CD8-positive, alpha-beta memory T cell (primary cell): ENCODE results near the gene SLC16A7. TPM values are rescaled to one million over a fixed set of nuclear protein-coding genes. Genes with fewer than 3 reads are reported as not detected.

Experiments used
- CTCF ChIA-PET: fragments of 350-600 bp; sonication (Branson Sonifier 250); formaldehyde crosslinking; loops from one replicate; lab custom pipeline; 2021; ENCODE audit warnings: antibody characterized with exemption; lab: Charles Lee
- POLR2A ChIA-PET: fragments of 350-600 bp; sonication (Branson Sonifier 250); formaldehyde crosslinking; loops from one replicate; lab custom pipeline; 2021; ENCODE audit warnings: antibody characterized with exemption; lab: Charles Lee
- DNase-seq, 5 donors: peaks; one replicate each; pipeline versions ENCODE4 v3.0.0 to v3.0.0-alpha.2; 2020 to 2022; ENCODE audit warnings: mixed read lengths in 1 of 5
- H3K27ac ChIP-seq: one replicate; pipeline ENCODE4 v1.7.0; 2013; ENCODE audit warnings: low read depth, mild to moderate bottlenecking, low read length, moderate library complexity
- H3K27me3 ChIP-seq: 2 replicates; pipeline ENCODE4 v1.7.0; 2013; ENCODE audit warnings: low read length, mild to moderate bottlenecking; ENCODE audit not compliant: insufficient read depth, poor library complexity, severe bottlenecking
- H3K36me3 ChIP-seq: 2 replicates; pipeline ENCODE4 v1.7.0; 2013; ENCODE audit warnings: mild to moderate bottlenecking, low read length, moderate library complexity; ENCODE audit not compliant: insufficient read depth
- H3K4me1 ChIP-seq: 2 replicates; pipeline ENCODE4 v1.7.0; 2013; ENCODE audit warnings: mild to moderate bottlenecking, low read length, moderate library complexity; ENCODE audit not compliant: insufficient read depth
- H3K4me3 ChIP-seq: 2 replicates; pipeline ENCODE4 v1.7.0; 2013; ENCODE audit warnings: mild to moderate bottlenecking, low read length
- H3K9me3 ChIP-seq: 2 replicates; pipeline ENCODE4 v1.7.0; 2013; ENCODE audit warnings: mild to moderate bottlenecking, low read length
- H3K27ac Mint-ChIP-seq, 8 donors: one replicate each; pipeline ENCODE4 v1.8.0; 2020 to 2021; ENCODE audit warnings: mixed read lengths in 8 of 8, mild to moderate bottlenecking in 6 of 8, inconsistent platforms in 3 of 8, moderate library complexity in 3 of 8
- H3K27me3 Mint-ChIP-seq, 2 donors: one replicate each; pipeline ENCODE4 v1.8.0; 2020 to 2021; ENCODE audit warnings: mixed read lengths in 2 of 2, mild to moderate bottlenecking in 1 of 2, moderate library complexity in 1 of 2
- H3K36me3 Mint-ChIP-seq, 3 donors: one replicate each; pipeline ENCODE4 v1.8.0; 2020 to 2021; ENCODE audit warnings: mixed read lengths in 3 of 3, inconsistent platforms in 1 of 3, mild to moderate bottlenecking in 1 of 3
- H3K4me1 Mint-ChIP-seq, 3 donors: one replicate each; pipeline ENCODE4 v1.8.0; 2020 to 2021; ENCODE audit warnings: mixed read lengths in 3 of 3, inconsistent platforms in 1 of 3, mild to moderate bottlenecking in 1 of 3
- H3K4me3 Mint-ChIP-seq, 7 donors: one replicate each; pipeline ENCODE4 v1.8.0; 2020 to 2021; ENCODE audit warnings: mixed read lengths in 7 of 7, mild to moderate bottlenecking in 6 of 7, moderate library complexity in 4 of 7, inconsistent platforms in 2 of 7
- H3K9me3 Mint-ChIP-seq, 5 donors: one replicate each; pipeline ENCODE4 v1.8.0; 2020 to 2022; ENCODE audit warnings: mixed read lengths in 5 of 5, mild to moderate bottlenecking in 3 of 5, moderate library complexity in 2 of 5, inconsistent platforms in 1 of 5
- polyA plus RNA-seq: library from polyadenylated mRNA; unstranded; fragments of 300-500 nt; fragmentation: Illumina TruSeq; gene quantifications from one replicate; pipeline ENCODE4 v1.2.3, GENCODE V29; 2021
- total RNA-seq, 2 experiments: library from RNA; stranded (reverse); gene quantifications; one replicate each; pipeline ENCODE4 v1.2.3, GENCODE V29; 2021

SLC16A7 gene
- total and polyA plus RNA-seq, 3 experiments from 2014 or later: 30.3 to 35.1 (median 34.0) TPM

DNA sequence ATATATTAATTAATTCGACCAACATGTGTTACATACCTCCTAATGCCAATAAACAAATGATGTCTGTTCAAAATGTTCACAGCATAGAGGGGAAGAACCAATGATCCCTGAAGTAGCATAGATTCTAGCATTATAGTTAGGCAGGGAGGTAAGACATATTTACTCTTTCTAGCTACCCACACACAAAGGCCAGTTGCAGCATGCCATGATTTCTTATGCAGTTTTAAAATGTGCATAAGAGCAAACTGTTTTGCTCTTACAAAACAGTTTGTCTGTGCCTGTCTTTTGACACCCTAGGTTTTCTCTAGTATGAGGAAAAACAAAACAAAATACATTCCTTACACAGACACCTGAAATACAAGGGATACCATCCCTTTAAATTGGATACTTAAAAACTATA, 61.9 kb downstream of the SLC16A7 start:
- H3K4me3 Mint-ChIP-seq: no peak overlapping the region
- CTCF ChIA-PET: no interaction called here
- H3K27ac Mint-ChIP-seq: no peak overlapping the region
- Histone ChIP-seq H3K9me3 (no peaks in the 10 kb centered on the region), H3K36me3 (no peaks in the 10 kb centered on the region), H3K4me1 (peaks cover 3% of the 10 kb centered on the region), H3K27ac (no peak overlapping the region), H3K4me3 (no peak overlapping the region), H3K27me3 (no peaks in the 10 kb centered on the region)
- H3K27me3 Mint-ChIP-seq: no peaks in the 10 kb centered on the region
- peaks cover 4 to 24% (median 7%) of the 10 kb centered on the region in 3 donors for H3K36me3 Mint-ChIP-seq
- no peaks in the 10 kb centered on the region for H3K9me3 Mint-ChIP-seq
- POLR2A ChIA-PET: no interaction called here
- peaks cover 42 to 68% (median 59%) of the 10 kb centered on the region in 3 donors for H3K4me1 Mint-ChIP-seq
- DNase-seq: no peak

DNA sequence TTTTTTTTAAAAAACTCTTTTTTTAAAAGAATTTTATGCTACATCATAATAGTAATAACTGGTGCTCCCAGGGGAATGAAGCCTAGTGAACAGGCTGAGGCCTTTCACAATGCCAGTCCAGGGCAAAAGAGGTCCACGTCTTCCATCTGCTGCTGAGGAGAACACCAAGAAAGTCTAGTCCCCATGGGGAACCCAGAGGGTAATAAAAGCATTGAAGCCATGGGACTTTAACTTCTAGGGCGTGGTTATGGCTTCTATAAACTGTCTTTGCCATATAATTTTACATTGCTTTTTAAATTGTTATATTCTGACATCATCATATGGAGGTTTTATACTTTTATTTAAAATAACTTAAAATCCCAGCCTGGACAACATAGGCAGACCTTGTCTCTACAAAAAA, 64.3 kb downstream of the SLC16A7 start:
- ChIA-PET CTCF (no interaction called here), POLR2A (no interaction called here)
- H3K9me3 Mint-ChIP-seq: no peaks in the 10 kb centered on the region
- H3K4me1 Mint-ChIP-seq: peaks cover 39 to 73% (median 57%) of the 10 kb centered on the region in 3 donors
- no peak overlapping the region for H3K4me3 Mint-ChIP-seq
- no peak overlapping the region for H3K27ac Mint-ChIP-seq
- H3K36me3 ChIP-seq: no peaks in the 10 kb centered on the region
- peaks cover 2 to 26% (median 7%) of the 10 kb centered on the region in 3 donors for H3K36me3 Mint-ChIP-seq
- peaks cover 3% of the 10 kb centered on the region for H3K4me1 ChIP-seq
- no peaks in the 10 kb centered on the region for H3K27me3 Mint-ChIP-seq
- no peak for DNase-seq
- no peaks in the 10 kb centered on the region for H3K9me3 ChIP-seq
- H3K27ac ChIP-seq: no peak overlapping the region
- H3K27me3 ChIP-seq: no peaks in the 10 kb centered on the region
- no peak overlapping the region for H3K4me3 ChIP-seq

DNA sequence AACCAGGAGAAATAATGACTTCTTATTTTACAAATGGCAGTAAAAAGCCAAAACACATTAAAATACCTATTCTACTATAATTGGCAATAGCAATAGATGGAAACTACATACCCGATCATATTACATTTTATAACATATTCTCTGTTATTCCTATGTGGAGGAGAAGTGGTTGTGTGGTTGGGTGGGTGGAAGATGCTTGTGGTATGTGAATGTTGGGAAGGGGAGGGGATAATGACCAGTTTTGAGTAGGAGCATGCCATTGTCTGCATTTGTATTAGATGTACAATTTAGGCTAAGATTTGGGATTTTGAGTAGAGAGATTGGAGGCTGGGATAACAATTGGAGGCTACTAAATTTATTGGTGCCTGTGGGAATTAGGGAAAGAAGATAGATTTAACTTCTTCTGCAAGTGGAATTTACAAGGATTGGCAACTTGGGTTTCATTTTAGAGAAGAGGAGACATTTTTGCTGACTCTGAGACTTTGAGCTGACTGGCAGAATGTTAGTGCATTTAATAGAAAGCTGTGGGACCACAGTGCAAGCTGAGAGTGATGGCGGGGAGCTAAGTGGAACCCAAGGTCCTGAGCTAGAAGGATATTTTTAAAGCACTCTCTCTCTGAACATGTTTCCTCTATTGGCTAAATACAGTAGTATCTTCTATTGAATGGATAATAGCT, 65.2 kb downstream of the SLC16A7 start:
- H3K4me1 Mint-ChIP-seq: peaks cover 37 to 70% (median 48%) of the 10 kb centered on the region in 3 donors
- H3K27me3 Mint-ChIP-seq: no peaks in the 10 kb centered on the region
- Histone ChIP-seq H3K4me1 (peaks cover 3% of the 10 kb centered on the region), H3K9me3 (no peaks in the 10 kb centered on the region), H3K4me3 (no peak overlapping the region), H3K27ac (no peak overlapping the region), H3K36me3 (no peaks in the 10 kb centered on the region), H3K27me3 (no peaks in the 10 kb centered on the region)
- H3K9me3 Mint-ChIP-seq: peaks cover 0 to 3% (median 0%) of the 10 kb centered on the region in 5 donors
- POLR2A ChIA-PET: no interaction called here
- peaks cover 2 to 24% (median 4%) of the 10 kb centered on the region in 3 donors for H3K36me3 Mint-ChIP-seq
- H3K27ac Mint-ChIP-seq: peak overlapping the region in 3 of 8 donors; percentile 30 to 65 (median 55)
- no peak overlapping the region for H3K4me3 Mint-ChIP-seq
- no peak for DNase-seq
- CTCF ChIA-PET: interaction anchor here (1.1 kb wide), 1 partner anchor 10 kb away, joined by 3 read pairs; no protein-coding TSS in a partner anchor

DNA sequence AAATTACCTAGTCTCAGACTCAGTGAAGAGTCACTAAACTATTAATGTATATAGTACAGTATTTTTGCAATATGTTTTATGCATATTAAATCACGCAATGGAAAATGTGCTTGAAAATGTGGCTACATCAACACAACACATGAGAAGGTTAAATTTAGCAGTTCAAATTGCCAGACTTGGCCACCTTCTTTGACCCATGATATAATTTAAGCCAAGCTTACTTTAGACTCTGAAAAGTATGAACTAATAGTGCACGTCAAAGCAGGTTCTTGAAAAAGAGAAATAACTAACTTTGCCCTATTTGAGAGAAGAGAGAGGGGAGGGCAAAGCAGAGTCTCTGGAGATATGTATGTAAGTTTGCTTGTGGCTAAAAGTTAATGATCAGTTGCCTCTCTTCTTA, 68.7 kb downstream of the SLC16A7 start:
- Mint-ChIP-seq H3K27me3 (no peaks in the 10 kb centered on the region), H3K4me1 (peaks cover 45 to 63% (median 55%) of the 10 kb centered on the region in 3 donors), H3K27ac (no peak overlapping the region), H3K4me3 (no peak overlapping the region), H3K9me3 (peaks cover 0 to 10% (median 2%) of the 10 kb centered on the region in 5 donors), H3K36me3 (peaks cover 14 to 31% (median 21%) of the 10 kb centered on the region in 3 donors)
- CTCF ChIA-PET: no interaction called here
- Histone ChIP-seq H3K27me3 (no peaks in the 10 kb centered on the region), H3K4me3 (no peak overlapping the region), H3K9me3 (no peaks in the 10 kb centered on the region), H3K27ac (no peak overlapping the region), H3K4me1 (no peaks in the 10 kb centered on the region), H3K36me3 (no peaks in the 10 kb centered on the region)
- POLR2A ChIA-PET: no interaction called here
- DNase-seq: no peak

DNA sequence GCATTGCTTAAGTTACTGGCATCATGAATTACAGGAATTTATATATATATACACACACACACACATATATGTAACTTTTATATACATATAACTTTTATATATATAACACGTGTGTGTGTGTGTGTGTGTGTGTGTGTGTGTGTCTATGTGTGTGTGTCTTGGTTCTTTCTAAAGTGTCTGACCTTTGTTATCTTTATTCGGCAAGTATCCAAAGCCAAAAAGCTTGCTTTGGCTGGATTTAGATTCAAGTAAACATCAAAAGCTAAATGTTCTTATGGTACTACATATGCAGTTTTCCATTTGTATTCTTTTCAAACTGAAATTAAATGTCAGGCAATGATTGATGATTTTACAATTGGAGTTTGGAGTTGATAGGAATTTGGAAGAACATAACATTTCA, 69.9 kb downstream of the SLC16A7 start:
- Mint-ChIP-seq H3K4me1 (peaks cover 49 to 67% (median 60%) of the 10 kb centered on the region in 3 donors), H3K27me3 (no peaks in the 10 kb centered on the region), H3K27ac (no peak overlapping the region), H3K4me3 (no peak overlapping the region), H3K9me3 (peaks cover 0 to 10% (median 2%) of the 10 kb centered on the region in 5 donors), H3K36me3 (peaks cover 14 to 31% (median 21%) of the 10 kb centered on the region in 3 donors)
- Histone ChIP-seq H3K4me3 (no peak overlapping the region), H3K9me3 (no peaks in the 10 kb centered on the region), H3K27me3 (no peaks in the 10 kb centered on the region), H3K4me1 (no peaks in the 10 kb centered on the region), H3K27ac (no peak overlapping the region), H3K36me3 (no peaks in the 10 kb centered on the region)
- ChIA-PET CTCF (no interaction called here), POLR2A (no interaction called here)
- DNase-seq: no peak

DNA sequence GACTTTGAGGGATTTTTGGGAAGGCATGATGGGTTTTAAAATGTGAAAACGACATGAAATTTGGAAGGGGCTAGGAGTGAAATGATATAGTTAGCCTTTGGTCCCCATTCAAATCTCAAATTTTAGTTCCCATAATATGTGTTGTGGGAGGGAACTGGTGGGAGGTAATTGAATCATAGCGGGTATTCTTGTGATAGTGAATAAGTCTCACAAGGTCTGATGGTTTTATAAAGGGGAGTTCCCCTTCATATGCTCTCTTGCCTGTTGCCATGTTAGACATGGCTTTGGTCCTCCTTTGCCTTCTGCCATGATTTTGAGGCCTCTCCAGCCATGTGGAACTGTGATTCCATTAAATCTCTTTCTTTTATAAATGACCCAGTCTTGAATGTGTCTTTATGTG, 72.8 kb downstream of the SLC16A7 start:
- peaks cover 14 to 33% (median 21%) of the 10 kb centered on the region in 3 donors for H3K36me3 Mint-ChIP-seq
- H3K4me1 Mint-ChIP-seq: peaks cover 36 to 67% (median 50%) of the 10 kb centered on the region in 3 donors
- CTCF ChIA-PET: no interaction called here

DNA sequence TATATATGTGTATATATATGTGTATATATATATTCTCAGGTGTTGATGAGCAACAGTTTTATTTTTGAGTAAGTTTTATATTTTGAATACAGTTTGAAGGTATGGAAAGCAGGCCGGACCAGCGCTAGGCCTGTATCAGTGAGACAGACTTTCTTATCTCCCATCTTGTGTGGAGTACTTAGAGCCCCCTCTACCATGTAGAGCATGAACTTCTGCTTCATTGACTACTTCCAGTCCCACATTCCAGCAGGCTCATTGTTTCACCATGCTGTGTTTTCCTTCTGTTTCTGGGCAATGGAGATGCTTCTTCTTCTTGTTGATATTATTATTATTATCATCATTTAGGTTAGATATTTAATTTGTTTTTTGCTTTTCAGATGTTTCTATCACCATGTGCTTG, 76.4 kb downstream of the SLC16A7 start:
- Mint-ChIP-seq H3K9me3 (peaks cover 0 to 4% (median 0%) of the 10 kb centered on the region in 5 donors), H3K4me1 (peaks cover 38 to 58% (median 53%) of the 10 kb centered on the region in 3 donors), H3K27ac (no peak overlapping the region), H3K4me3 (no peak overlapping the region), H3K27me3 (no peaks in the 10 kb centered on the region), H3K36me3 (peaks cover 13 to 30% (median 15%) of the 10 kb centered on the region in 3 donors)
- no peaks in the 10 kb centered on the region for H3K27me3 ChIP-seq
- ChIA-PET POLR2A (no interaction called here), CTCF (no interaction called here)
- H3K27ac ChIP-seq: no peak overlapping the region
- H3K4me1 ChIP-seq: no peaks in the 10 kb centered on the region
- H3K9me3 ChIP-seq: no peaks in the 10 kb centered on the region
- no peak overlapping the region for H3K4me3 ChIP-seq
- H3K36me3 ChIP-seq: no peaks in the 10 kb centered on the region
- no peak for DNase-seq

More for the DNA sequence above, 72.8 kb downstream of the SLC16A7 start:
- Mint-ChIP-seq H3K27ac (no peak overlapping the region), H3K27me3 (no peaks in the 10 kb centered on the region), H3K9me3 (peaks cover 0 to 10% (median 2%) of the 10 kb centered on the region in 5 donors), H3K4me3 (no peak overlapping the region)
- Histone ChIP-seq H3K4me1 (no peaks in the 10 kb centered on the region), H3K9me3 (no peaks in the 10 kb centered on the region), H3K27ac (no peak overlapping the region), H3K36me3 (no peaks in the 10 kb centered on the region), H3K4me3 (no peak overlapping the region), H3K27me3 (no peaks in the 10 kb centered on the region)
- POLR2A ChIA-PET: no interaction called here
- no peak for DNase-seq

DNA sequence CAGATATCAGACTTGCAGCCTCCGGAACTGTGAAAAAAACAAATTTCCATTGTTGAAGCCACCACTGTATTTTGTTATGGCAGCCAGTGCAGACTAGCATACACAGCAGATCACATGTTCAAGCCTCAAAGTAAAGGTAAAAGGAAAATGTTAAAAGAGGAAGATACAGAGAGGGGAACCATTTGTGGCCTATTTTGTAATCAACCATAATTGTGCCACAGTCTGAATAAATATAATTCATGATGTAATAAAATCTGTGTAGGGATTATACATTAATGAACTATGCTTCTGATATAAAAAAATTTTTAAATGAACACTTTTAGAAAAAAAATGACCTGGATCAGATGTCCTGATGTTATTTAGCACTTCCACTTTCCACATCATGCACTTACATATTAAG, 79.6 kb downstream of the SLC16A7 start:
- Histone ChIP-seq H3K27ac (no peak overlapping the region), H3K27me3 (no peaks in the 10 kb centered on the region), H3K4me3 (no peak overlapping the region), H3K9me3 (no peaks in the 10 kb centered on the region), H3K4me1 (no peaks in the 10 kb centered on the region), H3K36me3 (no peaks in the 10 kb centered on the region)
- Mint-ChIP-seq H3K4me1 (peaks cover 26 to 55% (median 39%) of the 10 kb centered on the region in 3 donors), H3K36me3 (peaks cover 10 to 32% (median 17%) of the 10 kb centered on the region in 3 donors), H3K9me3 (no peaks in the 10 kb centered on the region), H3K27me3 (no peaks in the 10 kb centered on the region), H3K27ac (peak overlapping the region in 1 of 8 donors; percentile 47), H3K4me3 (no peak overlapping the region)
- ChIA-PET CTCF (no interaction called here), POLR2A (no interaction called here)
- DNase-seq: no peak
